K562 (cell line): ENCODE data around the gene MATN4. TPM values are rescaled to one million over a fixed set of nuclear protein-coding genes. Genes with fewer than 3 reads are reported as not detected.

Experiments
- ATAC-seq: fragments of 200-7000 bp; cut with Tn5 transposase; 3 replicates; pipeline ENCODE4 v1.9.1; 2020; ENCODE audit warnings: moderate library complexity
- BruUV-seq: library from RNA; stranded (reverse); fragments of 400-500 nt; replicated peaks from 2 replicates; lab custom pipeline; 2021; lab: Mats Ljungman, UMichigan
- CTCF ChIA-PET: fragments of 300-600 bp; formaldehyde crosslinking; extraction: SDS; loops from one replicate; lab custom pipeline; 2021; ENCODE audit warnings: low intra/inter-chr PET ratio; lab: Yijun Ruan, JAX
- POLR2A ChIA-PET: fragments of 300-600, 350-650 bp; sonication (Branson Sonifier 250); formaldehyde crosslinking; extraction: SDS; loops from one replicate; lab custom pipeline; 2021; ENCODE audit warnings: antibody characterized with exemption, inconsistent platforms; lab: Yijun Ruan, JAX
- DNase-seq, 4 experiments: peaks; one replicate each; pipeline versions ENCODE4 v3.0.0 to v3.0.0-alpha.2; 2011 to 2018; ENCODE audit warnings: low spot score in 3 of 4, mixed read lengths in 3 of 4; ENCODE audit errors: extremely low read depth in 1 of 4
- FAIRE-seq: peaks from 2 replicates; lab custom pipeline; 2011; peaks lifted over from hg19 to GRCh38; lab: Jason Lieb, UNC
- H2AFZ ChIP-seq: 2 replicates; pipeline ENCODE4 v1.6.0; 2011; ENCODE audit warnings: low read depth, low read length, control low read depth, inconsistent platforms
- H3K27ac ChIP-seq: fragments of 200-600 bp; 3 replicates; pipeline ENCODE4 v1.8.0; 2011; ENCODE audit warnings: low read depth, mild to moderate bottlenecking, control low read depth, inconsistent platforms, low read length, moderate library complexity, mixed read lengths; ENCODE audit errors: extremely low read depth
- H3K27me3 ChIP-seq, 2 experiments: fragments of 300-600 bp in 1 of 2; 2 replicates in 1 of 2; 3 replicates in 1 of 2; pipeline versions ENCODE4 v1.6.0 to v1.8.0; 2011; ENCODE audit warnings: inconsistent platforms in 2 of 2, low read length in 2 of 2, mild to moderate bottlenecking in 1 of 2, mixed read lengths in 1 of 2, moderate library complexity in 1 of 2; ENCODE audit not compliant: control insufficient read depth in 2 of 2, insufficient read depth in 2 of 2
- H3K36me3 ChIP-seq: fragments of 300-600 bp; 3 replicates; pipeline ENCODE4 v1.8.0; 2011; ENCODE audit warnings: mild to moderate bottlenecking, low read length, inconsistent platforms; ENCODE audit not compliant: control insufficient read depth, insufficient read depth
- H3K4me1 ChIP-seq, 2 experiments: fragments of 200-600 bp in 1 of 2; replicated peaks in 1 of 2; 2 replicates in 1 of 2; 3 replicates in 1 of 2; pipeline versions ENCODE4 v1.5.1 to v1.8.0; 2011; ENCODE audit warnings: inconsistent platforms in 2 of 2, low read length in 2 of 2, mild to moderate bottlenecking in 1 of 2, mixed read lengths in 1 of 2, moderate library complexity in 1 of 2; ENCODE audit not compliant: control insufficient read depth in 2 of 2, insufficient read depth in 2 of 2
- H3K4me2 ChIP-seq: 2 replicates; pipeline ENCODE4 v1.6.1; 2011; ENCODE audit warnings: low read length, control low read depth, inconsistent platforms, mixed read lengths; ENCODE audit not compliant: insufficient read depth
- H3K4me3 ChIP-seq: fragments of 200-600 bp; sonication (generic), shearing (Covaris generic); 2 replicates; pipeline ENCODE4 v1.5.1; 2016; ENCODE audit warnings: control low read depth, inconsistent platforms
- H3K79me2 ChIP-seq: fragments of 200-600 bp; 3 replicates; pipeline ENCODE4 v1.8.0; 2011; ENCODE audit warnings: low read length, inconsistent platforms; ENCODE audit not compliant: control insufficient read depth, insufficient read depth
- H3K9ac ChIP-seq, 2 experiments: 2 replicates each; pipeline versions ENCODE4 v1.6.0 to v1.6.1; 2011; ENCODE audit warnings: low read depth in 2 of 2, low read length in 2 of 2, control low read depth in 1 of 2, inconsistent platforms in 1 of 2, mild to moderate bottlenecking in 1 of 2, mixed read lengths in 1 of 2; ENCODE audit not compliant: insufficient read depth in 1 of 2
- H3K9me1 ChIP-seq: one replicate; pipeline ENCODE4 v1.6.0; 2011; ENCODE audit warnings: inconsistent platforms, mild to moderate bottlenecking, low read length, moderate library complexity; ENCODE audit not compliant: control insufficient read depth, insufficient read depth
- H3K9me3 ChIP-seq: replicated peaks from 2 replicates; pipeline ENCODE4 v1.5.1; 2011; ENCODE audit warnings: low read depth, low read length, inconsistent platforms; ENCODE audit not compliant: control insufficient read depth, insufficient read depth
- H4K20me1 ChIP-seq: replicated peaks from 2 replicates; pipeline ENCODE4 v1.6.1; 2011; ENCODE audit warnings: low read length, inconsistent platforms, mixed read lengths; ENCODE audit not compliant: control insufficient read depth, insufficient read depth
- BMI1 ChIP-seq: fragments of 150-350 bp; IDR thresholded peaks from 2 replicates; pipeline ENCODE4 v1.6.1; 2014; ENCODE audit warnings: low read length
- HES1 ChIP-seq: fragments of 450-650 bp; IDR thresholded peaks from 2 replicates; pipeline ENCODE4 v1.6.1; 2016; ENCODE audit warnings: low read depth, mild to moderate bottlenecking, moderate library complexity
- JUND ChIP-seq, 2 experiments: IDR thresholded peaks; 2 replicates in 1 of 2; 3 replicates in 1 of 2; pipeline ENCODE4 v1.6.1; 2011; ENCODE audit warnings: borderline replicate concordance in 2 of 2, low read depth in 2 of 2, low read length in 2 of 2, improper control_type of control experiment in 1 of 2, missing biosample characterization in 1 of 2, missing genetic modification characterization in 1 of 2, missing genetic modification reagents in 1 of 2
- PPARD ChIP-seq: fragments of 250-450 bp; sonication (Bioruptor Pico); IDR thresholded peaks from 2 replicates; pipeline ENCODE4 v1.8.0; 2022; ENCODE audit warnings: inconsistent platforms, mild to moderate bottlenecking, moderate library complexity
- U2AF1 ChIP-seq: fragments of 200-400 bp; formaldehyde crosslinking; optimal IDR thresholded peaks from 2 replicates; pipeline ENCODE3; 2017; ENCODE audit warnings: mild to moderate bottlenecking, low read depth, low read length, moderate library complexity
- ZNF311 ChIP-seq: fragments of 250-450 bp; sonication (Bioruptor Pico); IDR thresholded peaks from 2 replicates; pipeline ENCODE4 v1.4.0; 2020; ENCODE audit warnings: mild to moderate bottlenecking, moderate library complexity
- WGBS: fragments of 100-300 bp; shearing (Covaris generic); methylation state at CpG from one replicate; pipeline ENCODE4 v1.1.6; 2016; ENCODE audit warnings: low coverage, mixed read lengths; ENCODE audit not compliant: insufficient coverage; ENCODE audit errors: missing lambda C conversion rate; 5-methylcytosine and 5-hydroxymethylcytosine counted together
- in situ Hi-C: fragments of 300-500 bp; cut with MboI; formaldehyde crosslinking; loops from 4 replicates; pipeline ENCODE4 v1.15.0; 2018; ENCODE audit warnings: inconsistent platforms, mixed read lengths
- intact Hi-C: fragments of 100-400 bp; cut with micrococcal nuclease; formaldehyde crosslinking; loops from 2 replicates; pipeline ENCODE4 v1.14.2; 2022
- polyA plus RNA-seq, 8 experiments: library from polyadenylated mRNA; depleted of rRNA in 4 of 8; stranded (reverse) in 5 of 8; unstranded in 3 of 8; fragments of >200 nt; fragmentation: Nextera tagmentation in 2 of 8; fragmentation: Illumina TruSeq in 1 of 8; extraction: Ambion mirVana in 2 of 8; extraction: Trizol in 1 of 8; gene quantifications; 2 replicates each; pipeline versions ENCODE4 v1.2.1 to v1.2.3, GENCODE V29; 2011 to 2014; ENCODE audit warnings: inconsistent platforms in 1 of 8, missing spikeins in 1 of 8
- total RNA-seq, 7 experiments: library from RNA; depleted of rRNA in 6 of 7; stranded (reverse); fragments of >200 nt in 6 of 7; fragmentation: Illumina TruSeq in 2 of 7; extraction: Trizol in 2 of 7; gene quantifications; 2 replicates each; pipeline versions ENCODE4 v1.2.1 to v1.2.3, GENCODE V29; 2011 to 2021; ENCODE audit warnings: low replicate concordance in 1 of 7

MATN4 gene
- total and polyA plus RNA-seq, 9 of the 15 experiments (the other 6 are each of a cell fraction or from before 2014, with no cell fraction given): 0.09 TPM; not detected in 8

DNA sequence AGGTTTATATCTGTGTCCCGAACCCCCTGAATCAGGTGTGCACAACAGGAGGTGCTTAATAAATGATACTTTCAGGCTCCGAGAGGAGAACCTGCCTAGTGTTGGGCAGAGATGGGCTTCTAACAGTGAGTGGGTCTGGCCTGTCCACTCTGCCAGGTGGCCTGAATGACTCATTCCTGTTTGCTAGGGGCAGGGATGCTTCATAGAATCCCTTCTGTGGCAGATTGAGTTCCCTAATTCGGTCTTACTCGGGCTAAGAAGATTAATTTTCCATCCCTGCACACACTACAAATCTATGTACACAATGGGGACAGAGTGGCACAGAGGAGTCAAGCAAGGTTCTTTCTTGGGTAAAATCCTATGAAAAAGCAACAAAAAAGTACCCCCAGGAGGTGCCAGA lies 20.4 kb upstream of the MATN4 start:
- H3K4me2 ChIP-seq: no peak overlapping the region
- H3K9ac ChIP-seq: no peak overlapping the region
- FAIRE-seq (no peak), DNase-seq (no peak), ATAC-seq (no peak)
- H3K9me1 ChIP-seq: peaks cover 3% of the 10 kb centered on the region
- no peaks in the 10 kb centered on the region for H3K27me3 ChIP-seq
- H3K9me3 ChIP-seq: no peaks in the 10 kb centered on the region
- H3K4me1 ChIP-seq: peaks cover 0 to 5% of the 10 kb centered on the region in 2 experiments; a peak in 1 of 5 replicates
- H2AFZ ChIP-seq: no peak overlapping the region
- H3K4me3 ChIP-seq: no peak overlapping the region
- intact Hi-C loops (no loop called here), in situ Hi-C loops (no loop called here)
- H3K36me3 ChIP-seq: peaks cover 21% of the 10 kb centered on the region; the same call in 2 of the 3 replicates
- H3K79me2 ChIP-seq: no peaks in the 10 kb centered on the region
- CTCF ChIA-PET: no interaction called here
- POLR2A ChIA-PET: interaction anchor here (0.9 kb wide), 1 partner anchor 19 kb away, joined by 4 read pairs; no protein-coding TSS in a partner anchor
- TF ChIP-seq JUND (IDR thresholded peaks at IDR 0.05; ENCODE audit: borderline replicate concordance, low read depth, low read length) (no peak), JUND (tag; IDR thresholded peaks at IDR 0.05; ENCODE audit: borderline replicate concordance, low read depth, low read length) (no peak), U2AF1 (no peak), PPARD (CRISPR knock-in tag) (no peak), BMI1 (no peak), HES1 (no peak), ZNF311 (CRISPR knock-in tag) (no peak)
- WGBS: 85% methylated on average over 4 of the region's 4 CpGs
- no peak overlapping the region for H3K27ac ChIP-seq
- H4K20me1 ChIP-seq: no peaks in the 10 kb centered on the region
- BruUV-seq: no TSS peak
